K562 (cell line): ENCODE data around the gene RELA. TPM values are rescaled to one million over a fixed set of nuclear protein-coding genes. Genes with fewer than 3 reads are reported as not detected.

Source experiments
- ATAC-seq: fragments of 200-7000 bp; cut with Tn5 transposase; 3 replicates; pipeline ENCODE4 v1.9.1; 2020; ENCODE audit warnings: moderate library complexity
- BruUV-seq: library from RNA; stranded (reverse); fragments of 400-500 nt; replicated peaks from 2 replicates; lab custom pipeline; 2021; lab: Mats Ljungman, UMichigan
- CTCF ChIA-PET: fragments of 300-600 bp; formaldehyde crosslinking; extraction: SDS; loops from one replicate; lab custom pipeline; 2021; ENCODE audit warnings: low intra/inter-chr PET ratio; lab: Yijun Ruan, JAX
- POLR2A ChIA-PET: fragments of 300-600, 350-650 bp; sonication (Branson Sonifier 250); formaldehyde crosslinking; extraction: SDS; loops from one replicate; lab custom pipeline; 2021; ENCODE audit warnings: antibody characterized with exemption, inconsistent platforms; lab: Yijun Ruan, JAX
- DNase-seq, 4 experiments: peaks; one replicate each; pipeline versions ENCODE4 v3.0.0 to v3.0.0-alpha.2; 2011 to 2018; ENCODE audit warnings: low spot score in 3 of 4, mixed read lengths in 3 of 4; ENCODE audit errors: extremely low read depth in 1 of 4
- FAIRE-seq: peaks from 2 replicates; lab custom pipeline; 2011; peaks lifted over from hg19 to GRCh38; lab: Jason Lieb, UNC
- H2AFZ ChIP-seq: 2 replicates; pipeline ENCODE4 v1.6.0; 2011; ENCODE audit warnings: low read depth, low read length, control low read depth, inconsistent platforms
- H3K27ac ChIP-seq: fragments of 200-600 bp; 3 replicates; pipeline ENCODE4 v1.8.0; 2011; ENCODE audit warnings: low read depth, mild to moderate bottlenecking, control low read depth, inconsistent platforms, low read length, moderate library complexity, mixed read lengths; ENCODE audit errors: extremely low read depth
- H3K27me3 ChIP-seq, 2 experiments: fragments of 300-600 bp in 1 of 2; 2 replicates in 1 of 2; 3 replicates in 1 of 2; pipeline versions ENCODE4 v1.6.0 to v1.8.0; 2011; ENCODE audit warnings: inconsistent platforms in 2 of 2, low read length in 2 of 2, mild to moderate bottlenecking in 1 of 2, mixed read lengths in 1 of 2, moderate library complexity in 1 of 2; ENCODE audit not compliant: control insufficient read depth in 2 of 2, insufficient read depth in 2 of 2
- H3K36me3 ChIP-seq: fragments of 300-600 bp; 3 replicates; pipeline ENCODE4 v1.8.0; 2011; ENCODE audit warnings: mild to moderate bottlenecking, low read length, inconsistent platforms; ENCODE audit not compliant: control insufficient read depth, insufficient read depth
- H3K4me1 ChIP-seq, 2 experiments: fragments of 200-600 bp in 1 of 2; replicated peaks in 1 of 2; 2 replicates in 1 of 2; 3 replicates in 1 of 2; pipeline versions ENCODE4 v1.5.1 to v1.8.0; 2011; ENCODE audit warnings: inconsistent platforms in 2 of 2, low read length in 2 of 2, mild to moderate bottlenecking in 1 of 2, mixed read lengths in 1 of 2, moderate library complexity in 1 of 2; ENCODE audit not compliant: control insufficient read depth in 2 of 2, insufficient read depth in 2 of 2
- H3K4me2 ChIP-seq: 2 replicates; pipeline ENCODE4 v1.6.1; 2011; ENCODE audit warnings: low read length, control low read depth, inconsistent platforms, mixed read lengths; ENCODE audit not compliant: insufficient read depth
- H3K4me3 ChIP-seq: fragments of 200-600 bp; sonication (generic), shearing (Covaris generic); 2 replicates; pipeline ENCODE4 v1.5.1; 2016; ENCODE audit warnings: control low read depth, inconsistent platforms
- H3K79me2 ChIP-seq: fragments of 200-600 bp; 3 replicates; pipeline ENCODE4 v1.8.0; 2011; ENCODE audit warnings: low read length, inconsistent platforms; ENCODE audit not compliant: control insufficient read depth, insufficient read depth
- H3K9ac ChIP-seq, 2 experiments: 2 replicates each; pipeline versions ENCODE4 v1.6.0 to v1.6.1; 2011; ENCODE audit warnings: low read depth in 2 of 2, low read length in 2 of 2, control low read depth in 1 of 2, inconsistent platforms in 1 of 2, mild to moderate bottlenecking in 1 of 2, mixed read lengths in 1 of 2; ENCODE audit not compliant: insufficient read depth in 1 of 2
- H3K9me1 ChIP-seq: one replicate; pipeline ENCODE4 v1.6.0; 2011; ENCODE audit warnings: inconsistent platforms, mild to moderate bottlenecking, low read length, moderate library complexity; ENCODE audit not compliant: control insufficient read depth, insufficient read depth
- H3K9me3 ChIP-seq: replicated peaks from 2 replicates; pipeline ENCODE4 v1.5.1; 2011; ENCODE audit warnings: low read depth, low read length, inconsistent platforms; ENCODE audit not compliant: control insufficient read depth, insufficient read depth
- H4K20me1 ChIP-seq: replicated peaks from 2 replicates; pipeline ENCODE4 v1.6.1; 2011; ENCODE audit warnings: low read length, inconsistent platforms, mixed read lengths; ENCODE audit not compliant: control insufficient read depth, insufficient read depth
- CBX1 ChIP-seq: sonication (generic); IDR thresholded peaks from 2 replicates; pipeline ENCODE4 v1.6.1; 2016; ENCODE audit warnings: antibody characterized with exemption, low read depth, mild to moderate bottlenecking
- DACH1 ChIP-seq: fragments of 450-650 bp; IDR thresholded peaks from 2 replicates; pipeline ENCODE4 v1.6.1; 2018; ENCODE audit not compliant: partially characterized antibody
- E2F1 ChIP-seq: sonication (generic); formaldehyde crosslinking; IDR thresholded peaks from 2 replicates; pipeline ENCODE4 v1.8.1; 2023; ENCODE audit warnings: mild to moderate bottlenecking, missing genetic modification reagents, moderate library complexity
- FOXK1 ChIP-seq: sonication (generic); formaldehyde crosslinking; IDR thresholded peaks from 2 replicates; pipeline ENCODE4 v1.8.0; 2022; ENCODE audit warnings: missing genetic modification reagents, mild to moderate bottlenecking, borderline replicate concordance
- LCOR ChIP-seq: sonication (generic); formaldehyde crosslinking; IDR thresholded peaks from 2 replicates; pipeline ENCODE4 v1.8.0; 2022; ENCODE audit warnings: mild to moderate bottlenecking, missing genetic modification reagents
- MEIS2 ChIP-seq: fragments of 450-650 bp; IDR thresholded peaks from 2 replicates; pipeline ENCODE4 v1.6.1; 2014; ENCODE audit warnings: mild to moderate bottlenecking; ENCODE audit not compliant: partially characterized antibody
- POLR2AphosphoS2 ChIP-seq: IDR thresholded peaks from 2 replicates; pipeline ENCODE4 v1.6.1; 2012; ENCODE audit warnings: low read length, improper control_type of control experiment
- SMAD4 ChIP-seq: fragments of 250-450 bp; sonication (Bioruptor Pico); conservative IDR thresholded peaks from 2 replicates; pipeline ENCODE4 v1.8.0; 2021; ENCODE audit warnings: inconsistent platforms, mild to moderate bottlenecking, moderate library complexity
- SOX6 ChIP-seq: fragments of 450-650 bp; IDR thresholded peaks from 2 replicates; pipeline ENCODE4 v1.6.1; 2014; ENCODE audit warnings: mild to moderate bottlenecking
- ZBED1 ChIP-seq: IDR thresholded peaks from 2 replicates; pipeline ENCODE4 v1.6.1; 2014
- ZNF3 ChIP-seq: fragments of 250-450 bp; sonication (Bioruptor Pico); IDR thresholded peaks from 2 replicates; pipeline ENCODE4 v1.5.0; 2021; ENCODE audit warnings: mild to moderate bottlenecking, moderate library complexity
- ZNF592 ChIP-seq: fragments of 450-650 bp; IDR thresholded peaks from 2 replicates; pipeline ENCODE4 v1.6.1; 2017; ENCODE audit warnings: antibody characterized with exemption, mild to moderate bottlenecking
- ZSCAN32 ChIP-seq: fragments of 450-650 bp; formaldehyde crosslinking; IDR thresholded peaks from 2 replicates; pipeline ENCODE4 v1.4.0; 2020; ENCODE audit warnings: mild to moderate bottlenecking, moderate library complexity
- WGBS: fragments of 100-300 bp; shearing (Covaris generic); methylation state at CpG from one replicate; pipeline ENCODE4 v1.1.6; 2016; ENCODE audit warnings: low coverage, mixed read lengths; ENCODE audit not compliant: insufficient coverage; ENCODE audit errors: missing lambda C conversion rate; 5-methylcytosine and 5-hydroxymethylcytosine counted together
- in situ Hi-C: fragments of 300-500 bp; cut with MboI; formaldehyde crosslinking; loops from 4 replicates; pipeline ENCODE4 v1.15.0; 2018; ENCODE audit warnings: inconsistent platforms, mixed read lengths
- intact Hi-C: fragments of 100-400 bp; cut with micrococcal nuclease; formaldehyde crosslinking; loops from 2 replicates; pipeline ENCODE4 v1.14.2; 2022
- polyA plus RNA-seq, 8 experiments: library from polyadenylated mRNA; depleted of rRNA in 4 of 8; stranded (reverse) in 5 of 8; unstranded in 3 of 8; fragments of >200 nt; fragmentation: Nextera tagmentation in 2 of 8; fragmentation: Illumina TruSeq in 1 of 8; extraction: Ambion mirVana in 2 of 8; extraction: Trizol in 1 of 8; gene quantifications; 2 replicates each; pipeline versions ENCODE4 v1.2.1 to v1.2.3, GENCODE V29; 2011 to 2014; ENCODE audit warnings: inconsistent platforms in 1 of 8, missing spikeins in 1 of 8
- total RNA-seq, 7 experiments: library from RNA; depleted of rRNA in 6 of 7; stranded (reverse); fragments of >200 nt in 6 of 7; fragmentation: Illumina TruSeq in 2 of 7; extraction: Trizol in 2 of 7; gene quantifications; 2 replicates each; pipeline versions ENCODE4 v1.2.1 to v1.2.3, GENCODE V29; 2011 to 2021; ENCODE audit warnings: low replicate concordance in 1 of 7

Gene RELA
- total and polyA plus RNA-seq, 9 of the 15 experiments (the other 6 are each of a cell fraction or from before 2014, with no cell fraction given) = 6.0 to 67.4 (median 20.6) TPM

GRCh38 chr11:65653229-65654225, 9.2 kb downstream of the RELA start (continued):
- peak; percentile 100 for TF ChIP-seq LCOR (CRISPR knock-in tag)
- TF ChIP-seq ZNF3 (CRISPR knock-in tag) = no peak; the same call in 1 of the 2 replicates
- peak; percentile 5 for TF ChIP-seq DACH1
- TF ChIP-seq ZBED1 = 0 out of 2 replicates have a peak, but pooled peaks have one; percentile 18

- H3K27me3 ChIP-seq = no peaks in the 10 kb centered on the region
- H3K27ac ChIP-seq = peak overlapping the region; percentile 92
- H3K9ac ChIP-seq = peak overlapping the region; percentile 74 to 95
- in situ Hi-C loops = no loop called here
- WGBS = 1% methylated on average over 43 of the region's 68 CpGs
- H3K4me2 ChIP-seq = peak overlapping the region; percentile 84
- TSS peak; percentile 62 for BruUV-seq
- POLR2A ChIA-PET = interaction anchor here (0.6 to 5.0 kb wide), 22 partner anchors 8 to 523 kb away, joined by 3 to 56 read pairs (median 3); partner anchors contain the start of genes EHBP1L1, NEAT1, PCNX3 and RELA
- FAIRE-seq = peak; percentile 96
- CTCF ChIA-PET = no interaction called here
- H2AFZ ChIP-seq = peak overlapping the region; percentile 94
- no peaks in the 10 kb centered on the region for H3K9me1 ChIP-seq
- H3K36me3 ChIP-seq = peaks cover 78% of the 10 kb centered on the region; the same call in 2 of the 3 replicates
- peaks cover 29 to 55% of the 10 kb centered on the region in 2 experiments for H3K4me1 ChIP-seq
- peak overlapping the region; percentile 46 for H3K4me3 ChIP-seq
- no peaks in the 10 kb centered on the region for H3K9me3 ChIP-seq
- H3K79me2 ChIP-seq = no peaks in the 10 kb centered on the region
- 0 out of 2 replicates have a peak, but pooled peaks cover 8% of the 10 kb centered on the region for H4K20me1 ChIP-seq
- intact Hi-C loops = loop anchor here (2.0 kb wide), 1 partner anchor 14 kb away; the partner anchor contains the start of gene SIPA1
- peak; percentile 95 to 99 (median 98) for DNase-seq
- ATAC-seq = peak; percentile 93
- TF ChIP-seq SMAD4 (CRISPR knock-in tag) = peak; percentile 97
- TF ChIP-seq ZNF592 = peak; percentile 48; the same call in 1 of the 2 replicates
- peak; percentile 65; the same call in 1 of the 2 replicates for TF ChIP-seq SOX6
- TF ChIP-seq E2F1 (CRISPR knock-in tag) = peak; percentile 74
- peak; percentile 91 for TF ChIP-seq CBX1
- TF ChIP-seq MEIS2 = peak; percentile 94
- TF ChIP-seq POLR2AphosphoS2 = peak; percentile 91
- TF ChIP-seq ZSCAN32 (CRISPR knock-in tag) = 0 out of 2 replicates have a peak, but pooled peaks have one; percentile 19
- TF ChIP-seq DACH1 = peak; percentile 55
- TF ChIP-seq FOXK1 (CRISPR knock-in tag) = 0 out of 2 replicates have a peak, but pooled peaks have one; percentile 14
These were observed 10.0 kb downstream of the RELA start for GRCh38 chr11:65652511-65653228.
